ENCODE data around the gene ALKBH8.

DNA sequence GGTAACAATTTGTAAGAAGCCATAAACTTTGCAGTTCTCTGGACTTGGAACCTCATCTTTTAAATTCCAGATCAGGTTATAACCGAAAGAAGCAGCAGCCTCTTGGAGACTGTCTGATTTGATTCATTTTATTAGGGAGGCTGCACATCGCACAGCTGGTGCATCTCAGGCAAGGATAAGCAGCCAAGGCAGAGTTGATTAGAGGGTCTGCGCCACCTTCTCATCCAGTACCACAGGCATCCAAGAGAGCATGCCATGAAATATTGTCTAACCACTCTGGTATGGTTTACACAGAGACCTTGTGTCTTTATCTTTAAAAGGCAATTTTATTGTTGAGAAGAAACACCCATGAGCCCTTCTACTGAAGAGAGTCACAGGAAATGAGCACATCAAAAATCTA lies 91.7 kb downstream of the ALKBH8 start:
- TF ChIP-seq POLR2A (IDR thresholded peaks at IDR 0.05; ENCODE audit: low read depth, low read length) (no peak), POLR2AphosphoS5 (IDR thresholded peaks at IDR 0.05; ENCODE audit: low read depth, low read length) (no peak), TAF1 (IDR thresholded peaks at IDR 0.05; ENCODE audit: low read depth, low read length) (no peak), PAX5 (IDR thresholded peaks at IDR 0.05; ENCODE audit: insufficient read depth, low read length, severe bottlenecking) (no peak), SPI1 (IDR thresholded peaks at IDR 0.05; ENCODE audit: low read depth, low read length) (no peak), POU2F2 (IDR thresholded peaks at IDR 0.05; ENCODE audit: low read depth, low read length) (no peak)

All from GM12891 (cell line).